Right lobe of liver (tissue), 6 donors: Measurements from ENCODE around the gene DNAH10. TPM values are rescaled to one million over a fixed set of nuclear protein-coding genes. Genes with fewer than 3 reads are reported as not detected.

Experiments
- ATAC-seq, 4 donors: fragments of 200-7000 bp; cut with Tn5 transposase; one replicate each; pipeline ENCODE4 v1.9.1; 2020; ENCODE audit warnings: mild to moderate bottlenecking in 4 of 4, moderate library complexity in 4 of 4
- DNase-seq, 3 donors: peaks; one replicate each; pipeline ENCODE4 v3.0.0-alpha.2; 2020
- H3K27ac ChIP-seq, 3 donors: fragments of 200-600 bp; one replicate each; pipeline ENCODE4 v1.8.0; 2022
- H3K27me3 ChIP-seq, 2 donors: fragments of 200-600 bp; one replicate each; pipeline ENCODE4 v1.8.0; 2022
- H3K36me3 ChIP-seq, 4 donors: fragments of 200-600 bp; sonication (generic) in 1 of 4; one replicate each; pipeline versions ENCODE4 v1.5.1 to v1.8.0; 2017 to 2022; ENCODE audit warnings: control low read depth in 1 of 4
- H3K4me1 ChIP-seq, 4 donors: fragments of 200-600 bp; sonication (generic) in 1 of 4; one replicate each; pipeline versions ENCODE4 v1.5.1 to v1.8.0; 2017 to 2022; ENCODE audit warnings: control low read depth in 1 of 4
- H3K4me3 ChIP-seq, 3 donors: fragments of 200-600 bp; one replicate each; pipeline ENCODE4 v1.8.0; 2022
- H3K9me3 ChIP-seq, 4 donors: fragments of 200-600 bp; sonication (generic) in 1 of 4; one replicate each; pipeline versions ENCODE4 v1.5.1 to v1.8.0; 2017 to 2022; ENCODE audit warnings: control low read depth in 1 of 4
- POLR2A ChIP-seq: fragments of 450-650 bp; IDR thresholded peaks from one replicate; pipeline ENCODE4 v1.6.1; 2017; ENCODE audit warnings: antibody characterized with exemption, mild to moderate bottlenecking
- WGBS: methylation state at CpG from one replicate; pipeline ENCODE4 v1.1.6; 2018; ENCODE audit warnings: low coverage, low lambda C conversion rate; ENCODE audit not compliant: insufficient coverage; ENCODE audit errors: missing lambda C conversion rate; 5-methylcytosine and 5-hydroxymethylcytosine counted together
- intact Hi-C, 2 donors: fragments of 100-400 bp; cut with DNase I; formaldehyde crosslinking; loops; one replicate each; pipeline versions ENCODE4 v1.11.2 to v1.14.1; 2022
- long read RNA-seq: library from polyadenylated mRNA; unstranded; transcript quantifications from one replicate; pipeline ENCODE4 v2.0.0, GENCODE V29; 2019
- total RNA-seq, 6 experiments: library from RNA; depleted of rRNA in 2 of 6; stranded (reverse); fragments of >200 nt in 2 of 6; fragmentation: NEBNext Ultra II Directional in 3 of 6; extraction: Animal tissue kit (Norgen Biotek cat#: 25700) in 3 of 6; gene quantifications; one replicate each; pipeline versions ENCODE4 v1.1.0 to v1.2.4, GENCODE V29; 2016 to 2023
- TF ChIP-seq, protein P1 (sequence below), 4 donors: fragments of 200-600 bp in 3 of 4; fragments of 450-650 bp in 1 of 4; IDR thresholded peaks; one replicate each; pipeline versions ENCODE4 v1.5.1 to v1.8.0; 2016 to 2022; ENCODE audit warnings: antibody characterized with exemption in 4 of 4, mild to moderate bottlenecking in 2 of 4
- donor health status: DM: no; HTN: yes; CAD: no.
- donor health status: DM: no; HTN: no; CAD: no.
- donor health status: DM: no; HTN: no; CAD: no.
- donor health status: DM: no; HTN: yes; CAD: no.
- donor health status: DM: no; HTN: yes; CAD: no.

The DNAH10 gene, protein sequence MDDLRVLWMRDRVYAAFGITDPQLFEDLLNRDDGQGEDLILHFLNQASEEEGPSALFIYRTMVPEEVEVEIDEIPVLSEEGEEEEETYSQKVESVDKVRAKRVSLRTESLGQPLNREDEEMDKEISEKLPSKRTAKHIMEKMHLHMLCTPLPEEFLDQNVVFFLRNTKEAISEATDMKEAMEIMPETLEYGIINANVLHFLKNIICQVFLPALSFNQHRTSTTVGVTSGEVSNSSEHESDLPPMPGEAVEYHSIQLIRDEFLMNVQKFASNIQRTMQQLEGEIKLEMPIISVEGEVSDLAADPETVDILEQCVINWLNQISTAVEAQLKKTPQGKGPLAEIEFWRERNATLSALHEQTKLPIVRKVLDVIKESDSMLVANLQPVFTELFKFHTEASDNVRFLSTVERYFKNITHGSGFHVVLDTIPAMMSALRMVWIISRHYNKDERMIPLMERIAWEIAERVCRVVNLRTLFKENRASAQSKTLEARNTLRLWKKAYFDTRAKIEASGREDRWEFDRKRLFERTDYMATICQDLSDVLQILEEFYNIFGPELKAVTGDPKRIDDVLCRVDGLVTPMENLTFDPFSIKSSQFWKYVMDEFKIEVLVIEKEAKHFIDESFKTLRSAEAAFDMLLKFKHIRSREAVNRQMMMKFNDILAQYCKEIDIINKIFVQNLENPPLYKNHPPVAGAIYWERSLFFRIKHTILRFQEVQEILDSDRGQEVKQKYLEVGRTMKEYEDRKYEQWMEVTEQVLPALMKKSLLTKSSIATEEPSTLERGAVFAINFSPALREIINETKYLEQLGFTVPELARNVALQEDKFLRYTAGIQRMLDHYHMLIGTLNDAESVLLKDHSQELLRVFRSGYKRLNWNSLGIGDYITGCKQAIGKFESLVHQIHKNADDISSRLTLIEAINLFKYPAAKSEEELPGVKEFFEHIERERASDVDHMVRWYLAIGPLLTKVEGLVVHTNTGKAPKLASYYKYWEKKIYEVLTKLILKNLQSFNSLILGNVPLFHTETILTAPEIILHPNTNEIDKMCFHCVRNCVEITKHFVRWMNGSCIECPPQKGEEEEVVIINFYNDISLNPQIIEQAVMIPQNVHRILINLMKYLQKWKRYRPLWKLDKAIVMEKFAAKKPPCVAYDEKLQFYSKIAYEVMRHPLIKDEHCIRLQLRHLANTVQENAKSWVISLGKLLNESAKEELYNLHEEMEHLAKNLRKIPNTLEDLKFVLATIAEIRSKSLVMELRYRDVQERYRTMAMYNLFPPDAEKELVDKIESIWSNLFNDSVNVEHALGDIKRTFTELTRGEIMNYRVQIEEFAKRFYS (N-terminal part only)
- total RNA-seq, result under 1 TPM in 5 of 6 experiments, not detected in 1; under 0.01 to 0.40 (median 0.16) TPM
- long read RNA-seq, partial matches to known transcripts, result 0 of 1 reads
- long read RNA-seq, other reads (novel, unspliced or antisense), result 1 of 1 reads

DNA sequence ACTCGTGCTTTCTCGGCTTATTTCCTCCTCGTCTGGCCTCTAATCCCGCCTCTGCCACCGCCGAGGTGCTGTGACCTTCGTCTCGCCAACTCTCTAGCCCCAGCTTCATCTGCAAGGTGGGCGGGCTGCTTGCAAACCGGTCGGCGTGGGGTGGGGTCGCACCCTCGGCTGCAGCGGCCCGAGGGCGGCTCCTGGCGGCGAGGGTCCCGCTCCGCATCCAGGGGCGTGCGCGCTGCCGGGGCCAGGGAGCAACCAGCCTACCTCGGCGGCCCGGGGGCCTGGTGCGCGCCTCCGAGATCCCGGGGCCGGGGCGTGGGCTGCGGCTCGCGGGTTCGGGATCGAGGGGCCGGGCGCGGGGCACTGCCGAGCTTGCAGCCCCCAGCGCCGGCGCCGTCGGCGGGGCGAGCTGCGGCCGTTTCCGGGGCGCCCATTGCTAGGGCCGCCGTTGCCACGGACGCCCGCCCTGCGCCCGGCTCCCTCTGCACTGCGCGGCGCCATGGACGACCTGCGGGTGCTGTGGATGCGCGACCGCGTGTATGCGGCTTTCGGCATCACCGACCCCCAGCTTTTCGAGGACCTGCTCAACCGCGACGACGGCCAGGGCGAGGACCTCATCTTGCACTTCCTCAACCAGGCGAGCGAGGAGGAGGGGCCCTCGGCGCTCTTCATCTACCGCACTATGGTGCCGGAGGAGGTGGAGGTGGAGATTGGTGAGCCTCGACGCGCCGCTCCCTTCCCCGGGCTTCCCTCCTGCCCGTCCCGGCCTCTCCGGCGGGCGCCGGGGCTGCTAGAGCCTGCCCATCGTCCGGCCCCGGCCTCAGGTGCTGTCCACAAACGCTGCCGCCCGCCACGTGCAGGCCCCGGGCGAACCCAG, at the start of gene DNAH10:
DNAH10 (plus strand) TSS at position 461 of the 874 bp plus-strand sequence; CDS start at position 497, 36 bp downstream.
- Histone ChIP-seq H3K27me3 (peaks cover 0 to 3% of the 10 kb centered on the region in 2 donors), H3K36me3 (peaks cover 0 to 3% (median 0%) of the 10 kb centered on the region in 4 donors), H3K4me3 (peak within 1 kb of the TSS; percentile 21 to 43 (median 33)), H3K9me3 (no peaks in the 10 kb centered on the region), H3K4me1 (peaks cover 0 to 15% (median 0%) of the 10 kb centered on the region in 4 donors), H3K27ac (no peak within 1 kb of the TSS)
- DNase-seq, result peak in 2 of 3 donors; percentile 29 to 56
- intact Hi-C loops, result no loop called here
- peak; percentile 42 to 54 (median 48) for ATAC-seq
- WGBS, result 11% methylated on average over 12 of the region's 105 CpGs
- no peak for TF ChIP-seq POLR2A
- TF ChIP-seq, protein P1, sequence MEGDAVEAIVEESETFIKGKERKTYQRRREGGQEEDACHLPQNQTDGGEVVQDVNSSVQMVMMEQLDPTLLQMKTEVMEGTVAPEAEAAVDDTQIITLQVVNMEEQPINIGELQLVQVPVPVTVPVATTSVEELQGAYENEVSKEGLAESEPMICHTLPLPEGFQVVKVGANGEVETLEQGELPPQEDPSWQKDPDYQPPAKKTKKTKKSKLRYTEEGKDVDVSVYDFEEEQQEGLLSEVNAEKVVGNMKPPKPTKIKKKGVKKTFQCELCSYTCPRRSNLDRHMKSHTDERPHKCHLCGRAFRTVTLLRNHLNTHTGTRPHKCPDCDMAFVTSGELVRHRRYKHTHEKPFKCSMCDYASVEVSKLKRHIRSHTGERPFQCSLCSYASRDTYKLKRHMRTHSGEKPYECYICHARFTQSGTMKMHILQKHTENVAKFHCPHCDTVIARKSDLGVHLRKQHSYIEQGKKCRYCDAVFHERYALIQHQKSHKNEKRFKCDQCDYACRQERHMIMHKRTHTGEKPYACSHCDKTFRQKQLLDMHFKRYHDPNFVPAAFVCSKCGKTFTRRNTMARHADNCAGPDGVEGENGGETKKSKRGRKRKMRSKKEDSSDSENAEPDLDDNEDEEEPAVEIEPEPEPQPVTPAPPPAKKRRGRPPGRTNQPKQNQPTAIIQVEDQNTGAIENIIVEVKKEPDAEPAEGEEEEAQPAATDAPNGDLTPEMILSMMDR (IDR thresholded peaks at IDR 0.05), result peak in 2 of 4 donors; percentile 4 to 7

DNA sequence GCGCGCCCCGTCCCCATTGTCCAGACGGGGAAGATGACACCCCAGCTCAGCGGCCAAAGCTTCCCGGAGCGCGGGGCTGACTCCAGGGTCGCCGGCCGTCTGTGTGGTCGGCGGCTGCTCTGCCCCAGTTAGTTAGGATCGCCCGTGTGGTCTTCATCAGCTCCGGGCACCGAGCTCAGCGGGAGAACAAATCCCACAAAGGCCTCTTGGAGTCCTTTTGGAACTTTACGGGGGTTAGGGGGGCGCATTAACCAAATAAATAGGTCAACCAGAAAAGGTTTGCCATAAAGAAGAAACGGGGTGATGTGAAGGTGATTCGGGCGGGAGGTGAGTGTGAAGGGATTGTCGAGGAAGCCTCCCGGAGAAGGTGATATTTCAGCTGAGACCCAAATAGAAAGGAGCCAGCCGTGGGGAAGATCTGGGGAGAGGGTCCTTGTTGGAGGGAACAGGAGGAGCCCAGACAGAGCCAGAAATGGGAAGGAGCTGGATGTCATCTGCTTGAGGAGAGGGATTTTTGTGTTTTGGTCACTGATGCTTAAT, 49.3 kb upstream of the DNAH10 start:
- DNase-seq (no peak), ATAC-seq (no peak)
- peaks cover 0 to 10% (median 4%) of the 10 kb centered on the region in 4 donors for H3K4me1 ChIP-seq
- H3K36me3 ChIP-seq, result no peaks in the 10 kb centered on the region
- TF ChIP-seq, protein P1 (IDR thresholded peaks at IDR 0.05), result no peak
- TF ChIP-seq POLR2A, result no peak
- 0% methylated on average over 15 of the region's 26 CpGs for WGBS
- peak overlapping the region in 1 of 3 donors; percentile 41 for H3K27ac ChIP-seq
- no peaks in the 10 kb centered on the region for H3K9me3 ChIP-seq
- intact Hi-C loops, result no loop called here
- peak overlapping the region; percentile 94 to 100 (median 98) for H3K4me3 ChIP-seq
- no peaks in the 10 kb centered on the region for H3K27me3 ChIP-seq

DNA sequence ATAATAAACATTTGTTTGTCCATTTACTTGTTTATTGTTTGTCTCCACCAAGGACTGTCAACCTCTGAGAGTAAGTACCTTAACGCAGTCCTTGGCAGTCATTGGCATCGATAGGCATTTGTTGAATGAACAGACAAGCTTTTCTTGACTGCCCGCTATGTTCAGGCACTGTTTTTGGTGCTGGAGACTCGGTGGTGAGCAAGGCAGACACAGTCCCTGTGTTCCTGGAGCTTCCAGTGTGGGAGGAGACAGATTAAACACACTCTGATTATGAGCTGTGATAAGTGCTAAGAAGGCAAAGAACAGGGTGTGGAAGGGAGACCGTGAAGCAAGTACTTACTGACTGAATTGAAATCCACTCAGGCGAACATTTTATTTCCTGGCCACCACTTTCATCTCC, 48.7 kb upstream of the DNAH10 start:
- Histone ChIP-seq H3K36me3 (no peaks in the 10 kb centered on the region), H3K27me3 (no peaks in the 10 kb centered on the region), H3K4me3 (peak overlapping the region; percentile 94 to 100 (median 98)), H3K27ac (no peak overlapping the region), H3K4me1 (peaks cover 0 to 10% (median 4%) of the 10 kb centered on the region in 4 donors), H3K9me3 (no peaks in the 10 kb centered on the region)
- intact Hi-C loops, result no loop called here
- TF ChIP-seq POLR2A, result no peak
- TF ChIP-seq, protein P1 (IDR thresholded peaks at IDR 0.05), result no peak
- DNase-seq, result no peak
- ATAC-seq, result no peak
- WGBS, result 41% methylated on average over 6 of the region's 6 CpGs
